AG04450 (cell line): ENCODE measurements around the gene ADAMTS15. TPM values are rescaled to one million over a fixed set of nuclear protein-coding genes. Genes with fewer than 3 reads are reported as not detected.

Experiments
- CTCF ChIA-PET: fragments of 300-600, 350-600 bp; formaldehyde crosslinking; extraction: SDS; loops from one replicate; lab custom pipeline; 2022; ENCODE audit warnings: antibody characterized with exemption, inconsistent platforms; lab: Charles Lee
- POLR2A ChIA-PET: fragments of 350-600 bp; formaldehyde crosslinking; extraction: SDS; loops from one replicate; lab custom pipeline; 2021; ENCODE audit warnings: antibody characterized with exemption, inconsistent platforms; lab: Yijun Ruan, JAX
- DNase-seq: peaks from one replicate; pipeline ENCODE4 v3.0.0-alpha.2; 2011; ENCODE audit warnings: low read depth, low spot score
- H3K27ac ChIP-seq: one replicate; pipeline ENCODE4 v1.5.1; 2012; ENCODE audit warnings: low read depth, low read length, control low read depth
- H3K27me3 ChIP-seq: one replicate; pipeline ENCODE4 v1.6.0; 2012; ENCODE audit warnings: low read length; ENCODE audit not compliant: control insufficient read depth, insufficient read depth
- H3K4me3 ChIP-seq: 2 replicates; pipeline ENCODE4 v1.5.1; 2011; ENCODE audit warnings: mild to moderate bottlenecking, low read depth, low read length, control low read depth
- H3K9me3 ChIP-seq: 2 replicates; pipeline ENCODE4 v1.5.1; 2012; ENCODE audit warnings: low read length; ENCODE audit not compliant: control insufficient read depth, insufficient read depth
- polyA plus RNA-seq: library from polyadenylated mRNA; depleted of rRNA; stranded (reverse); fragments of >200 nt; gene quantifications from 2 replicates; pipeline ENCODE4 v1.2.3, GENCODE V29; 2011
- TF ChIP-seq, protein P1 (sequence below): IDR thresholded peaks from 2 replicates; pipeline ENCODE4 v1.5.1; 2011; ENCODE audit warnings: low read depth, low read length, control low read depth, inconsistent platforms

ADAMTS15 gene
- polyA plus RNA-seq, 1 experiment, result 5.8 TPM

DNA sequence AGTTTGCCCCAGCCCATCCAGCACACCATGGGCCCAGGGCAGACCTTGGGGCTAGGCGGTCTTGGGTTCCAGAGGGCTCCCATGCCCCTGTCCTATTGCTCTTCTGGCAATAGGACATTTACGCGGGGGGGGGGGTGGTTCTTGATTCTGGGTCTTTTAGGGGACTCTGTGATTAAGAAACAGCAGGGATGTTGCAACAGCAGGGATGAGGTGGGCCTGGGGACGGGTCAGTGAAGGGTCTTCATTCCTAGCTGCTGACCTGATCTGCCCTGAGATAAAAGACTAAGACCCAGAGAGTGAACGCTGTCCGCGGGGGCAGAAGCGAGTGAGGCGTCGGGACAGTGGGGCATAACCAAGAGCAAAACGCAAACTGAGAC lies 418 bp upstream of the ADAMTS15 start:
- Histone ChIP-seq H3K4me3 (peak overlapping the region; percentile 60), H3K27ac (peak overlapping the region; percentile 31), H3K27me3 (no peaks in the 10 kb centered on the region), H3K9me3 (no peaks in the 10 kb centered on the region)
- no peak for DNase-seq
- ChIA-PET CTCF (interaction anchor here (1.5 to 2.3 kb wide), 3 partner anchors 13 to 414 kb away, joined by 5 to 14 read pairs (median 10); no protein-coding TSS in a partner anchor), POLR2A (interaction anchor here (0.5 kb wide), 1 partner anchor 325 kb away, joined by 3 read pairs; no protein-coding TSS in a partner anchor)
- TF ChIP-seq, protein P1, sequence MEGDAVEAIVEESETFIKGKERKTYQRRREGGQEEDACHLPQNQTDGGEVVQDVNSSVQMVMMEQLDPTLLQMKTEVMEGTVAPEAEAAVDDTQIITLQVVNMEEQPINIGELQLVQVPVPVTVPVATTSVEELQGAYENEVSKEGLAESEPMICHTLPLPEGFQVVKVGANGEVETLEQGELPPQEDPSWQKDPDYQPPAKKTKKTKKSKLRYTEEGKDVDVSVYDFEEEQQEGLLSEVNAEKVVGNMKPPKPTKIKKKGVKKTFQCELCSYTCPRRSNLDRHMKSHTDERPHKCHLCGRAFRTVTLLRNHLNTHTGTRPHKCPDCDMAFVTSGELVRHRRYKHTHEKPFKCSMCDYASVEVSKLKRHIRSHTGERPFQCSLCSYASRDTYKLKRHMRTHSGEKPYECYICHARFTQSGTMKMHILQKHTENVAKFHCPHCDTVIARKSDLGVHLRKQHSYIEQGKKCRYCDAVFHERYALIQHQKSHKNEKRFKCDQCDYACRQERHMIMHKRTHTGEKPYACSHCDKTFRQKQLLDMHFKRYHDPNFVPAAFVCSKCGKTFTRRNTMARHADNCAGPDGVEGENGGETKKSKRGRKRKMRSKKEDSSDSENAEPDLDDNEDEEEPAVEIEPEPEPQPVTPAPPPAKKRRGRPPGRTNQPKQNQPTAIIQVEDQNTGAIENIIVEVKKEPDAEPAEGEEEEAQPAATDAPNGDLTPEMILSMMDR, result no peak

DNA sequence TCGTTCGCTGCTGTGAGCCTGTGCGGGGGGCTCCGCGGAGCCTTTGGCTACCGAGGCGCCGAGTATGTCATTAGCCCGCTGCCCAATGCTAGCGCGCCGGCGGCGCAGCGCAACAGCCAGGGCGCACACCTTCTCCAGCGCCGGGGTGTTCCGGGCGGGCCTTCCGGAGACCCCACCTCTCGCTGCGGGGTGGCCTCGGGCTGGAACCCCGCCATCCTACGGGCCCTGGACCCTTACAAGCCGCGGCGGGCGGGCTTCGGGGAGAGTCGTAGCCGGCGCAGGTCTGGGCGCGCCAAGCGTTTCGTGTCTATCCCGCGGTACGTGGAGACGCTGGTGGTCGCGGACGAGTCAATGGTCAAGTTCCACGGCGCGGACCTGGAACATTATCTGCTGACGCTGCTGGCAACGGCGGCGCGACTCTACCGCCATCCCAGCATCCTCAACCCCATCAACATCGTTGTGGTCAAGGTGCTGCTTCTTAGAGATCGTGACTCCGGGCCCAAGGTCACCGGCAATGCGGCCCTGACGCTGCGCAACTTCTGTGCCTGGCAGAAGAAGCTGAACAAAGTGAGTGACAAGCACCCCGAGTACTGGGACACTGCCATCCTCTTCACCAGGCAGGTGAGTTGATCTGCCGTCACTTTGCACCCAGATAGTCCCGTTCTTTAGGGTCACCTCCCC lies 1.0 kb downstream of the ADAMTS15 start:
- Histone ChIP-seq H3K27ac (no peak overlapping the region), H3K27me3 (no peaks in the 10 kb centered on the region), H3K4me3 (peak overlapping the region; percentile 60), H3K9me3 (no peaks in the 10 kb centered on the region)
- ChIA-PET CTCF (interaction anchor here (1.4 to 3.3 kb wide), 2 partner anchors 411 to 413 kb away, joined by 4 to 27 read pairs; no protein-coding TSS in a partner anchor), POLR2A (no interaction called here)
- TF ChIP-seq, protein P1, result no peak
- DNase-seq, result no peak

DNA sequence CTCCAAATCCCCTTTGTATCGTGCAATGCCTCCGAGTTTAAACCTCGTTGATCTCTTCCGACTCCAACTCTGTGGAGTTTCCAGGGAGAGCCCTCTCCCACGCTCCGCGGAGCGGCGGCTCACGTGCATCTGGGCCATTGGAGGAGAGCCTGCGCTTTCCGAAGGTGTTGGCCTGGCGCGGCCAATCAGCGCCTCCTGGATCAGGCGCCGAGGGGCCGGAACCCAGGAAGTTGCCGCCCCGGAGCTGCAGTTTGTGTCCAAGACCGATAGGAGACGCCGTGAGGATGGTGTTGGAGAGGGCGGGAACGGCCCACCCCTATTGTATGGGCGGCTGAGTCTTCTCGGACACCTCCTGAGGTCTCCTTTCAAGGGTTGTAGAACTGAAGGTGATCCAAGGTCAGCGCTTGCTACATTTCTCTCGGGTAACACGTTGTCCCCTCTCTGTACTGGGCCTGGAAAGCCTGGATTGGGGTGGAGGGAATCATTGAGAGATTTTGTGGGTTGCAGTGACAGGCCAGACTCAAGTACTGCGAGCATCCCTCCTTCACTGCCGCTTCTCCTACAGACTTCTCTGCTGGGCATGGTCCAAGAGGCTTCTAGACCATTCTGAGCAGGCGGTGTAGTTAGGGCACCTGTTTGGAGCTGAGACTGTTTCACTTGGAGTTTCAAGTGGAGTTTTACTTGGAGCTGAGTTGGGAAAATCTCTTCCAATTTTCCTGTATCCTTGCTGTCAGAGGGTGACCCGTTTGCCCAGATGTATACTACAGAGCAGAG lies 1.7 kb downstream of the ADAMTS15 start:
- TF ChIP-seq, protein P1, result peak; percentile 77
- Histone ChIP-seq H3K4me3 (peak overlapping the region; percentile 60), H3K27ac (peak overlapping the region; percentile 21), H3K27me3 (no peaks in the 10 kb centered on the region), H3K9me3 (no peaks in the 10 kb centered on the region)
- no peak for DNase-seq
- CTCF ChIA-PET, result interaction anchor here (0.6 to 3.3 kb wide), 5 partner anchors 8 to 412 kb away, joined by 4 to 27 read pairs (median 4); no protein-coding TSS in a partner anchor
- POLR2A ChIA-PET, result no interaction called here

DNA sequence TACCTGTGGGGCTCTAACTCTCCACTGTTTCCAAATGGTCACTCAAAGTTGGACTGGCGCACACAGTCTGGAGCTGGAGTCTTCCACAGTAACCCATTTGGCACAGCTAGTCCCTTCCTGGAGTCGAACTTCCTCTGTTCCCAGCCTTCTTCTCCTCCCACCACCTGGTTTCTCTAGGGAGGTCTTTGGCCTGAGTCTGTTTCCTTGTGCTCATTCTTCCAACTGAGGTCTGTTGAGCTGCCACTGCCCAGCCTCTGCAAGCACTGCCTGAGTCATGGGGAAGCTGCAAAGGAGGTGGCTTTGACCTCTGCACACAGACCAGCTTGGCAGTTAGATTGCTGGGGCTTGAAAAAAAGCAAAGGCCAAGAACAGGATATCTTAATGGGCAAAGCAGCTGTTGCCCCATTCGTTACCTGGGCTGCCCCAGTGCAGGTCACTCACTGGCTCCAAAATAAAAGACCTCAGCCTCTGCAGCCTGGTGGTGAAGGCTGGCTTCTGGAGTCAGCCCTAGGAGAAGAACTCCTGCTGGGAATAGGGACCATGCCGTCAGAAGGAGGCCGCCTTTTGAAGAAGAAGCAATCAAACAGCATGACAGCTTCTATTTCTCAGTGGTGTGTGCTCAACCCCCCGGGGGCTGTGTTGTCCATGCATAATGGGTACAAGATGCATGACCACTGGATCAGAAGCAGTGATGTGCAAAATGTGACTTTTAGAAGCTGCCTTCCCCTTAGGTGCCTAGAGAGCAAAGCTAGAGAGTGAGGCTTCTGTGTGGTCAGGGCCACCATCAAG lies 3.0 kb downstream of the ADAMTS15 start:
- TF ChIP-seq, protein P1, result no peak
- Histone ChIP-seq H3K4me3 (peak overlapping the region; percentile 31), H3K27me3 (no peaks in the 10 kb centered on the region), H3K9me3 (no peaks in the 10 kb centered on the region; the same call in 1 of the 2 replicates), H3K27ac (peak overlapping the region; percentile 11)
- ChIA-PET POLR2A (no interaction called here), CTCF (interaction anchor here (0.6 to 3.3 kb wide), 7 partner anchors 9 to 411 kb away, joined by 3 to 27 read pairs (median 4); no protein-coding TSS in a partner anchor)
- DNase-seq, result no peak
